GM23338 (cell line): ENCODE measurements around the gene AR. TPM values are rescaled to one million over a fixed set of nuclear protein-coding genes. Genes with fewer than 3 reads are reported as not detected.

Experiments
- ATAC-seq: fragments of 200-7000 bp; cut with Tn5 transposase; 3 replicates; pipeline ENCODE4 v1.9.1; 2020
- DNase-seq: peaks from one replicate; pipeline ENCODE4 v3.0.0-alpha.2; 2015; ENCODE audit warnings: low spot score
- H2AFZ ChIP-seq: fragments of 200-600 bp; sonication (generic); 2 replicates; pipeline ENCODE4 v1.8.0; 2016; ENCODE audit warnings: antibody characterized with exemption, mild to moderate bottlenecking, moderate library complexity
- H3F3A ChIP-seq: fragments of 200-600 bp; sonication (generic); replicated peaks from 2 replicates; pipeline ENCODE4 v1.8.0; 2017; ENCODE audit warnings: antibody characterized with exemption, mixed run types, low read depth
- H3K27ac ChIP-seq: fragments of 200-600 bp; sonication (generic); 2 replicates; pipeline ENCODE4 v1.6.1; 2016; ENCODE audit warnings: low read depth
- H3K27me3 ChIP-seq: fragments of 200-600 bp; sonication (generic); 2 replicates; pipeline ENCODE4 v1.8.0; 2016; ENCODE audit warnings: mild to moderate bottlenecking, mixed run types, moderate library complexity; ENCODE audit not compliant: insufficient read depth
- H3K36me3 ChIP-seq: fragments of 200-600 bp; sonication (generic); 2 replicates; pipeline ENCODE4 v1.8.0; 2016; ENCODE audit warnings: mild to moderate bottlenecking; ENCODE audit not compliant: insufficient read depth
- H3K4me1 ChIP-seq: fragments of 200-600 bp; sonication (generic); 2 replicates; pipeline ENCODE4 v1.8.0; 2016; ENCODE audit warnings: mild to moderate bottlenecking, moderate library complexity; ENCODE audit not compliant: insufficient read depth
- H3K4me2 ChIP-seq: fragments of 200-600 bp; sonication (generic); 2 replicates; pipeline ENCODE4 v1.7.1; 2017; ENCODE audit warnings: mixed run types
- H3K4me3 ChIP-seq: fragments of 200-600 bp; sonication (generic); 2 replicates; pipeline ENCODE4 v1.6.1; 2016; ENCODE audit warnings: mixed run types
- H3K79me2 ChIP-seq: fragments of 200-600 bp; sonication (generic); replicated peaks from 2 replicates; pipeline ENCODE4 v1.8.0; 2017; ENCODE audit warnings: mild to moderate bottlenecking; ENCODE audit not compliant: insufficient read depth
- H3K9me2 ChIP-seq: fragments of 200-600 bp; sonication (generic); 2 replicates; pipeline ENCODE4 v1.8.0; 2017; ENCODE audit not compliant: insufficient read depth
- H4K20me1 ChIP-seq: fragments of 200-600 bp; sonication (generic); replicated peaks from 2 replicates; pipeline ENCODE4 v1.8.0; 2017; ENCODE audit warnings: mild to moderate bottlenecking; ENCODE audit not compliant: insufficient read depth
- H3K27ac Mint-ChIP-seq: 2 replicates; pipeline ENCODE4 v1.8.0; 2020; ENCODE audit warnings: inconsistent platforms, mild to moderate bottlenecking, moderate library complexity, mixed read lengths
- H3K27me3 Mint-ChIP-seq: 3 replicates; pipeline ENCODE4 v1.8.0; 2022; ENCODE audit warnings: low read depth, mild to moderate bottlenecking, moderate library complexity, mixed read lengths, inconsistent platforms; ENCODE audit not compliant: insufficient read depth, poor library complexity
- H3K36me3 Mint-ChIP-seq: 3 replicates; pipeline ENCODE4 v1.8.0; 2021; ENCODE audit warnings: low read depth, mild to moderate bottlenecking, inconsistent platforms, moderate library complexity, mixed read lengths
- H3K4me1 Mint-ChIP-seq: 3 replicates; pipeline ENCODE4 v1.8.0; 2020; ENCODE audit warnings: mild to moderate bottlenecking, inconsistent platforms, mixed read lengths
- H3K4me3 Mint-ChIP-seq: 3 replicates; pipeline ENCODE4 v1.8.0; 2021; ENCODE audit warnings: moderate library complexity, mild to moderate bottlenecking, inconsistent platforms, mixed read lengths
- H3K9me3 Mint-ChIP-seq: 3 replicates; pipeline ENCODE4 v1.8.0; 2020; ENCODE audit warnings: moderate library complexity, mild to moderate bottlenecking, inconsistent platforms, mixed read lengths
- CREB1 ChIP-seq: fragments of 250-450 bp; sonication (Bioruptor Pico); IDR thresholded peaks from 2 replicates; pipeline ENCODE4 v1.5.0; 2020; ENCODE audit warnings: low read depth, mild to moderate bottlenecking, moderate library complexity
- EZH2 ChIP-seq: fragments of 200-600 bp; sonication (generic); IDR thresholded peaks from one replicate; pipeline ENCODE4 v1.8.0; 2017; ENCODE audit warnings: antibody characterized with exemption, mild to moderate bottlenecking, low read depth; ENCODE audit not compliant: unreplicated experiment
- EZH2phosphoT487 ChIP-seq: fragments of 200-600 bp; sonication (generic); IDR thresholded peaks from one replicate; pipeline ENCODE4 v1.8.1; 2018; ENCODE audit warnings: antibody characterized with exemption; ENCODE audit not compliant: unreplicated experiment
- JUNB ChIP-seq: IDR thresholded peaks from one replicate; pipeline ENCODE4 v1.6.1; 2016; ENCODE audit warnings: antibody characterized with exemption; ENCODE audit not compliant: unreplicated experiment
- NANOG ChIP-seq: IDR thresholded peaks from 2 replicates; pipeline ENCODE4 v1.6.1; 2016; ENCODE audit warnings: antibody characterized with exemption, borderline replicate concordance
- POLR2AphosphoS5 ChIP-seq: IDR thresholded peaks from 2 replicates; pipeline ENCODE4 v1.6.1; 2016; ENCODE audit warnings: antibody characterized with exemption, low read depth
- STAT1 ChIP-seq: IDR thresholded peaks from one replicate; pipeline ENCODE4 v1.6.1; 2016; ENCODE audit warnings: antibody characterized with exemption; ENCODE audit not compliant: unreplicated experiment
- ZNF114 ChIP-seq: fragments of 250-450 bp; sonication (Bioruptor Pico); IDR thresholded peaks from 2 replicates; pipeline ENCODE4 v1.5.0; 2020; ENCODE audit warnings: mild to moderate bottlenecking, moderate library complexity
- ZNF331 ChIP-seq: fragments of 250-450 bp; sonication (Bioruptor Pico); IDR thresholded peaks from 2 replicates; pipeline ENCODE4 v1.5.0; 2020; ENCODE audit warnings: low read depth, mild to moderate bottlenecking, moderate library complexity
- polyA plus RNA-seq: library from polyadenylated mRNA; unstranded; fragments of >200 nt; fragmentation: Nextera tagmentation; extraction: Ambion mirVana; gene quantifications from 2 replicates; pipeline ENCODE4 v1.2.1, GENCODE V29; 2016
- total RNA-seq: library from RNA; depleted of rRNA; stranded (reverse); fragments of >200 nt; shearing (Covaris generic); gene quantifications from 2 replicates; pipeline ENCODE4 v1.2.3, GENCODE V29; 2014
- TF ChIP-seq, protein P1 (sequence below): fragments of 250-450 bp; sonication (Bioruptor Pico); IDR thresholded peaks from 2 replicates; pipeline ENCODE4 v1.5.0; 2020; ENCODE audit warnings: mild to moderate bottlenecking, moderate library complexity
- TF ChIP-seq, protein P2 (sequence below): IDR thresholded peaks from one replicate; pipeline ENCODE4 v1.6.1; 2018; ENCODE audit warnings: antibody characterized with exemption; ENCODE audit not compliant: unreplicated experiment
- TF ChIP-seq, protein P3 (sequence below): IDR thresholded peaks from 2 replicates; pipeline ENCODE4 v1.6.1; 2016; ENCODE audit warnings: antibody characterized with exemption
- TF ChIP-seq, protein P4 (sequence below), 2 experiments: fragments of 200-600 bp in 1 of 2; sonication (generic) in 1 of 2; conservative IDR thresholded peaks; 2 replicates each; pipeline versions ENCODE4 v1.5.1 to v1.6.1; 2016 to 2017; ENCODE audit warnings: antibody characterized with exemption in 2 of 2, low read depth in 2 of 2, mild to moderate bottlenecking in 2 of 2, moderate library complexity in 1 of 2

AR gene
- total and polyA plus RNA-seq, 2 experiments from 2014 or later: 11.2 to 13.3 TPM

DNA sequence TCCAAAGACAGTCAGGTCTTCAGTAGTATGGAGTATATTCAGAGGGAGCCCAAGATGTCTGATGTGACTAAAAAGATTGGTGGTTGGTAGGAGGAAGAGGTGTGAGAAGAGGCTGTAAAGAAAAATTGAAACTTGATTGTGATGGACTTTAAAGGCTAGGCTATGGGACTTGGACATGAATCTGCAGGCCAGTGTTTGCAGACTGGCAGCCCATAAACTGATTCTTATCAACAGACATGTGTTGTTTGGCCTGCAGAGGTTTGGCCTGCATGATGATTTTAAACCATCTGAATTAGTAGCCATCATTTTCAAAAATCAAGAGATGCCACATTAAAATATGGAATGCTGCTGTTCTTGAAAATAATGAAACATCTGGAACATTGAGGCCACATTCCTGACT is 5.4 kb upstream of the AR start:
- H3K27ac Mint-ChIP-seq: no peak overlapping the region
- Histone ChIP-seq H4K20me1 (no peaks in the 10 kb centered on the region), H3K27me3 (no peaks in the 10 kb centered on the region), H3K9me2 (no peaks in the 10 kb centered on the region), H3K79me2 (no peaks in the 10 kb centered on the region), H3K36me3 (no peaks in the 10 kb centered on the region), H3K4me2 (no peak overlapping the region), H2AFZ (no peak overlapping the region), H3K4me3 (no peak overlapping the region), H3F3A (no peaks in the 10 kb centered on the region), H3K4me1 (peaks cover 4% of the 10 kb centered on the region; the same call in 1 of the 2 replicates), H3K27ac (no peak overlapping the region)
- ATAC-seq (no peak), DNase-seq (no peak)
- TF ChIP-seq CREB1 (CRISPR knock-in tag): no peak
- TF ChIP-seq, protein P1, sequence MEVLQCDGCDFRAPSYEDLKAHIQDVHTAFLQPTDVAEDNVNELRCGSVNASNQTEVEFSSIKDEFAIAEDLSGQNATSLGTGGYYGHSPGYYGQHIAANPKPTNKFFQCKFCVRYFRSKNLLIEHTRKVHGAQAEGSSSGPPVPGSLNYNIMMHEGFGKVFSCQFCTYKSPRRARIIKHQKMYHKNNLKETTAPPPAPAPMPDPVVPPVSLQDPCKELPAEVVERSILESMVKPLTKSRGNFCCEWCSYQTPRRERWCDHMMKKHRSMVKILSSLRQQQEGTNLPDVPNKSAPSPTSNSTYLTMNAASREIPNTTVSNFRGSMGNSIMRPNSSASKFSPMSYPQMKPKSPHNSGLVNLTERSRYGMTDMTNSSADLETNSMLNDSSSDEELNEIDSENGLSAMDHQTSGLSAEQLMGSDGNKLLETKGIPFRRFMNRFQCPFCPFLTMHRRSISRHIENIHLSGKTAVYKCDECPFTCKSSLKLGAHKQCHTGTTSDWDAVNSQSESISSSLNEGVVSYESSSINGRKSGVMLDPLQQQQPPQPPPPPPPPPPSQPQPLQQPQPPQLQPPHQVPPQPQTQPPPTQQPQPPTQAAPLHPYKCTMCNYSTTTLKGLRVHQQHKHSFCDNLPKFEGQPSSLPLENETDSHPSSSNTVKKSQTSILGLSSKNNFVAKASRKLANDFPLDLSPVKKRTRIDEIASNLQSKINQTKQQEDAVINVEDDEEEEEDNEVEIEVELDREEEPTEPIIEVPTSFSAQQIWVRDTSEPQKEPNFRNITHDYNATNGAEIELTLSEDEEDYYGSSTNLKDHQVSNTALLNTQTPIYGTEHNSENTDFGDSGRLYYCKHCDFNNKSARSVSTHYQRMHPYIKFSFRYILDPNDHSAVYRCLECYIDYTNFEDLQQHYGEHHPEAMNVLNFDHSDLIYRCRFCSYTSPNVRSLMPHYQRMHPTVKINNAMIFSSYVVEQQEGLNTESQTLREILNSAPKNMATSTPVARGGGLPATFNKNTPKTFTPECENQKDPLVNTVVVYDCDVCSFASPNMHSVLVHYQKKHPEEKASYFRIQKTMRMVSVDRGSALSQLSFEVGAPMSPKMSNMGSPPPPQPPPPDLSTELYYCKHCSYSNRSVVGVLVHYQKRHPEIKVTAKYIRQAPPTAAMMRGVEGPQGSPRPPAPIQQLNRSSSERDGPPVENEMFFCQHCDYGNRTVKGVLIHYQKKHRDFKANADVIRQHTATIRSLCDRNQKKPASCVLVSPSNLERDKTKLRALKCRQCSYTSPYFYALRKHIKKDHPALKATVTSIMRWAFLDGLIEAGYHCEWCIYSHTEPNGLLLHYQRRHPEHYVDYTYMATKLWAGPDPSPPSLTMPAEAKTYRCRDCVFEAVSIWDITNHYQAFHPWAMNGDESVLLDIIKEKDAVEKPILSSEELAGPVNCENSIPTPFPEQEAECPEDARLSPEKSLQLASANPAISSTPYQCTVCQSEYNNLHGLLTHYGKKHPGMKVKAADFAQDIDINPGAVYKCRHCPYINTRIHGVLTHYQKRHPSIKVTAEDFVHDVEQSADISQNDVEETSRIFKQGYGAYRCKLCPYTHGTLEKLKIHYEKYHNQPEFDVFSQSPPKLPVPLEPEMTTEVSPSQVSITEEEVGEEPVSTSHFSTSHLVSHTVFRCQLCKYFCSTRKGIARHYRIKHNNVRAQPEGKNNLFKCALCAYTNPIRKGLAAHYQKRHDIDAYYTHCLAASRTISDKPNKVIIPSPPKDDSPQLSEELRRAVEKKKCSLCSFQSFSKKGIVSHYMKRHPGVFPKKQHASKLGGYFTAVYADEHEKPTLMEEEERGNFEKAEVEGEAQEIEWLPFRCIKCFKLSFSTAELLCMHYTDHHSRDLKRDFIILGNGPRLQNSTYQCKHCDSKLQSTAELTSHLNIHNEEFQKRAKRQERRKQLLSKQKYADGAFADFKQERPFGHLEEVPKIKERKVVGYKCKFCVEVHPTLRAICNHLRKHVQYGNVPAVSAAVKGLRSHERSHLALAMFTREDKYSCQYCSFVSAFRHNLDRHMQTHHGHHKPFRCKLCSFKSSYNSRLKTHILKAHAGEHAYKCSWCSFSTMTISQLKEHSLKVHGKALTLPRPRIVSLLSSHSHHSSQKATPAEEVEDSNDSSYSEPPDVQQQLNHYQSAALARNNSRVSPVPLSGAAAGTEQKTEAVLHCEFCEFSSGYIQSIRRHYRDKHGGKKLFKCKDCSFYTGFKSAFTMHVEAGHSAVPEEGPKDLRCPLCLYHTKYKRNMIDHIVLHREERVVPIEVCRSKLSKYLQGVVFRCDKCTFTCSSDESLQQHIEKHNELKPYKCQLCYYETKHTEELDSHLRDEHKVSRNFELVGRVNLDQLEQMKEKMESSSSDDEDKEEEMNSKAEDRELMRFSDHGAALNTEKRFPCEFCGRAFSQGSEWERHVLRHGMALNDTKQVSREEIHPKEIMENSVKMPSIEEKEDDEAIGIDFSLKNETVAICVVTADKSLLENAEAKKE (CRISPR knock-in tag): no peak
- TF ChIP-seq, protein P2, sequence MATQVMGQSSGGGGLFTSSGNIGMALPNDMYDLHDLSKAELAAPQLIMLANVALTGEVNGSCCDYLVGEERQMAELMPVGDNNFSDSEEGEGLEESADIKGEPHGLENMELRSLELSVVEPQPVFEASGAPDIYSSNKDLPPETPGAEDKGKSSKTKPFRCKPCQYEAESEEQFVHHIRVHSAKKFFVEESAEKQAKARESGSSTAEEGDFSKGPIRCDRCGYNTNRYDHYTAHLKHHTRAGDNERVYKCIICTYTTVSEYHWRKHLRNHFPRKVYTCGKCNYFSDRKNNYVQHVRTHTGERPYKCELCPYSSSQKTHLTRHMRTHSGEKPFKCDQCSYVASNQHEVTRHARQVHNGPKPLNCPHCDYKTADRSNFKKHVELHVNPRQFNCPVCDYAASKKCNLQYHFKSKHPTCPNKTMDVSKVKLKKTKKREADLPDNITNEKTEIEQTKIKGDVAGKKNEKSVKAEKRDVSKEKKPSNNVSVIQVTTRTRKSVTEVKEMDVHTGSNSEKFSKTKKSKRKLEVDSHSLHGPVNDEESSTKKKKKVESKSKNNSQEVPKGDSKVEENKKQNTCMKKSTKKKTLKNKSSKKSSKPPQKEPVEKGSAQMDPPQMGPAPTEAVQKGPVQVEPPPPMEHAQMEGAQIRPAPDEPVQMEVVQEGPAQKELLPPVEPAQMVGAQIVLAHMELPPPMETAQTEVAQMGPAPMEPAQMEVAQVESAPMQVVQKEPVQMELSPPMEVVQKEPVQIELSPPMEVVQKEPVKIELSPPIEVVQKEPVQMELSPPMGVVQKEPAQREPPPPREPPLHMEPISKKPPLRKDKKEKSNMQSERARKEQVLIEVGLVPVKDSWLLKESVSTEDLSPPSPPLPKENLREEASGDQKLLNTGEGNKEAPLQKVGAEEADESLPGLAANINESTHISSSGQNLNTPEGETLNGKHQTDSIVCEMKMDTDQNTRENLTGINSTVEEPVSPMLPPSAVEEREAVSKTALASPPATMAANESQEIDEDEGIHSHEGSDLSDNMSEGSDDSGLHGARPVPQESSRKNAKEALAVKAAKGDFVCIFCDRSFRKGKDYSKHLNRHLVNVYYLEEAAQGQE: no peak
- TF ChIP-seq EZH2phosphoT487: no peak
- TF ChIP-seq ZNF114 (CRISPR knock-in tag): no peak
- TF ChIP-seq POLR2AphosphoS5: no peak
- TF ChIP-seq EZH2: no peak
- no peak for TF ChIP-seq JUNB
- TF ChIP-seq, protein P3, sequence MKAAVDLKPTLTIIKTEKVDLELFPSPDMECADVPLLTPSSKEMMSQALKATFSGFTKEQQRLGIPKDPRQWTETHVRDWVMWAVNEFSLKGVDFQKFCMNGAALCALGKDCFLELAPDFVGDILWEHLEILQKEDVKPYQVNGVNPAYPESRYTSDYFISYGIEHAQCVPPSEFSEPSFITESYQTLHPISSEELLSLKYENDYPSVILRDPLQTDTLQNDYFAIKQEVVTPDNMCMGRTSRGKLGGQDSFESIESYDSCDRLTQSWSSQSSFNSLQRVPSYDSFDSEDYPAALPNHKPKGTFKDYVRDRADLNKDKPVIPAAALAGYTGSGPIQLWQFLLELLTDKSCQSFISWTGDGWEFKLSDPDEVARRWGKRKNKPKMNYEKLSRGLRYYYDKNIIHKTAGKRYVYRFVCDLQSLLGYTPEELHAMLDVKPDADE: no peak
- no peak for TF ChIP-seq STAT1
- no peak for TF ChIP-seq NANOG
- no peak for TF ChIP-seq ZNF331 (CRISPR knock-in tag)
- TF ChIP-seq, protein P4, sequence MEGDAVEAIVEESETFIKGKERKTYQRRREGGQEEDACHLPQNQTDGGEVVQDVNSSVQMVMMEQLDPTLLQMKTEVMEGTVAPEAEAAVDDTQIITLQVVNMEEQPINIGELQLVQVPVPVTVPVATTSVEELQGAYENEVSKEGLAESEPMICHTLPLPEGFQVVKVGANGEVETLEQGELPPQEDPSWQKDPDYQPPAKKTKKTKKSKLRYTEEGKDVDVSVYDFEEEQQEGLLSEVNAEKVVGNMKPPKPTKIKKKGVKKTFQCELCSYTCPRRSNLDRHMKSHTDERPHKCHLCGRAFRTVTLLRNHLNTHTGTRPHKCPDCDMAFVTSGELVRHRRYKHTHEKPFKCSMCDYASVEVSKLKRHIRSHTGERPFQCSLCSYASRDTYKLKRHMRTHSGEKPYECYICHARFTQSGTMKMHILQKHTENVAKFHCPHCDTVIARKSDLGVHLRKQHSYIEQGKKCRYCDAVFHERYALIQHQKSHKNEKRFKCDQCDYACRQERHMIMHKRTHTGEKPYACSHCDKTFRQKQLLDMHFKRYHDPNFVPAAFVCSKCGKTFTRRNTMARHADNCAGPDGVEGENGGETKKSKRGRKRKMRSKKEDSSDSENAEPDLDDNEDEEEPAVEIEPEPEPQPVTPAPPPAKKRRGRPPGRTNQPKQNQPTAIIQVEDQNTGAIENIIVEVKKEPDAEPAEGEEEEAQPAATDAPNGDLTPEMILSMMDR (conservative IDR thresholded peaks at IDR 0.05; ENCODE audit: low read depth in 2 of 2): no peak
- no peak overlapping the region for H3K4me3 Mint-ChIP-seq
- H3K4me1 Mint-ChIP-seq: peaks cover 8% of the 10 kb centered on the region
- H3K36me3 Mint-ChIP-seq: no peaks in the 10 kb centered on the region
- H3K27me3 Mint-ChIP-seq: no peaks in the 10 kb centered on the region
- no peaks in the 10 kb centered on the region for H3K9me3 Mint-ChIP-seq
